Measurements from ENCODE around the gene ABLIM1.

GRCh38 chr10:114405011-114405350 is 253.1 kb downstream of the ABLIM1 start:
- no peak for TF ChIP-seq CEBPB (IDR thresholded peaks at IDR 0.05)
- TF ChIP-seq TAF1 (IDR thresholded peaks at IDR 0.05; ENCODE audit: low read depth), result peak; percentile 37; the same call in 1 of the 2 replicates
- no peak for TF ChIP-seq ZBTB7A (IDR thresholded peaks at IDR 0.05; ENCODE audit: low read depth)
- TF ChIP-seq REST (IDR thresholded peaks at IDR 0.05; ENCODE audit: low read depth), result no peak
- no peak for TF ChIP-seq TEAD4 (IDR thresholded peaks at IDR 0.05)
- 0 out of 2 replicates have a peak, but pooled peaks have one; percentile 35 for TF ChIP-seq FOXM1 (IDR thresholded peaks at IDR 0.05; ENCODE audit: borderline replicate concordance, low read depth)

Measured in Ishikawa (cell line).